ENCODE results near the gene PLCD3. TPM values are rescaled to one million over a fixed set of nuclear protein-coding genes. Genes with fewer than 3 reads are reported as not detected.

Gene PLCD3
- total RNA-seq, 1 donor from 2014 or later, result 34.1 TPM

DNA sequence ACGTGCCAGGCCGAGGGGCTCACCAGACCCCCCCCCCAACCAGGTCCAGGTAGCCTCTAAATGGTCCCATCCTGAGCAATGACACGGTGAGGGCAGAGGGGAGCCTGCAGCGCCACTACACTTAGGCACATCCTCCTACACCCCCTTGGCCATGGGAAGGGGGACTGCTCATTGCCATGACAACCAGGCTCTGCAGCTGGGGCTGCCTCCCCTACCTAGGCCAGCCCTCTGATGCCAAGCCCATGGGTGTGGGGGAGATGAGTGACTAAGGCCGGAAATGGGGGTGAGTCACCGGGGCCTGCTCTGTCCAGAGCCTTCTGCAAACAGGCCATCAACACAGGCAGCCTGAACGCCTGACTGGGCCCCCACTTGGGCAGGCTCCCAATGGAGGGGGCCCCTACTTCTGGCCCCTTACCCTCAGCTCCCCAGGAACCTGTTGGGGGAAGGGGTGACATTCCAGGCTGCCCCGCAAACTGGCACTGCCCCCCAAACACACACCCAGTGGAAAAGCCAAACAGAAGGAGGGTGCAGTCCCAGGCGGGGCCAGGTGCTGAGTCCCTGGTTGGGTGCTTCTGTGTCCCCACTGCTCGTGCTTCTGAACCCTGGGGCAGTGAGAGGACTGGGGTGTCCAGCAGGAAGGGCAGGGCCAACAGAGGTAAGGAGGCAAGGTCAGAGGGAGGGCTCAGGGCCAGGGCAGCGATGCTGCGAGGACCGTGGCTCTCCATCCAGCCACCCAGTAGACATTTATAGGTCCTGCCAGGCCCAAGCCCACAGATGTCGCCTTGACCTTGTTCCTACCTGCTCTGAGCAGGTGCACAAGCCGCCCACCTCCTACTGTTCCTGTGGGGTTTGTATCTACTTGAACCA lies 8.2 kb downstream of the PLCD3 start:
- Histone ChIP-seq H3K36me3 (peaks cover 0 to 1% of the 10 kb centered on the region in 2 donors), H3K27me3 (no peaks in the 10 kb centered on the region), H3K4me1 (peaks cover 54% of the 10 kb centered on the region), H3K27ac (peak overlapping the region; percentile 88), H3K9me3 (no peaks in the 10 kb centered on the region), H3K4me3 (no peak overlapping the region)
- intact Hi-C loops (cut with DNase I), result no loop called here
- DNase-seq (ENCODE audit: extremely low spot score in 2 of 2), result no peak
- TF ChIP-seq POLR2AphosphoS5 (IDR thresholded peaks at IDR 0.05; ENCODE audit: insufficient read depth in 1 of 2, low read depth in 1 of 2), result peak in 1 of 2 donors; percentile 68
- TF ChIP-seq, protein P1, sequence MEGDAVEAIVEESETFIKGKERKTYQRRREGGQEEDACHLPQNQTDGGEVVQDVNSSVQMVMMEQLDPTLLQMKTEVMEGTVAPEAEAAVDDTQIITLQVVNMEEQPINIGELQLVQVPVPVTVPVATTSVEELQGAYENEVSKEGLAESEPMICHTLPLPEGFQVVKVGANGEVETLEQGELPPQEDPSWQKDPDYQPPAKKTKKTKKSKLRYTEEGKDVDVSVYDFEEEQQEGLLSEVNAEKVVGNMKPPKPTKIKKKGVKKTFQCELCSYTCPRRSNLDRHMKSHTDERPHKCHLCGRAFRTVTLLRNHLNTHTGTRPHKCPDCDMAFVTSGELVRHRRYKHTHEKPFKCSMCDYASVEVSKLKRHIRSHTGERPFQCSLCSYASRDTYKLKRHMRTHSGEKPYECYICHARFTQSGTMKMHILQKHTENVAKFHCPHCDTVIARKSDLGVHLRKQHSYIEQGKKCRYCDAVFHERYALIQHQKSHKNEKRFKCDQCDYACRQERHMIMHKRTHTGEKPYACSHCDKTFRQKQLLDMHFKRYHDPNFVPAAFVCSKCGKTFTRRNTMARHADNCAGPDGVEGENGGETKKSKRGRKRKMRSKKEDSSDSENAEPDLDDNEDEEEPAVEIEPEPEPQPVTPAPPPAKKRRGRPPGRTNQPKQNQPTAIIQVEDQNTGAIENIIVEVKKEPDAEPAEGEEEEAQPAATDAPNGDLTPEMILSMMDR (IDR thresholded peaks at IDR 0.05), result no peak

GRCh38 chr17:45123076-45123770 lies 9.1 kb downstream of the PLCD3 start:
- Histone ChIP-seq H3K9me3 (no peaks in the 10 kb centered on the region), H3K4me1 (peaks cover 44% of the 10 kb centered on the region), H3K27ac (peak overlapping the region; percentile 88), H3K4me3 (no peak overlapping the region), H3K36me3 (peaks cover 0 to 9% of the 10 kb centered on the region in 2 donors), H3K27me3 (no peaks in the 10 kb centered on the region)
- intact Hi-C loops (cut with DNase I), result no loop called here
- TF ChIP-seq, protein P1 (IDR thresholded peaks at IDR 0.05), result no peak
- TF ChIP-seq POLR2AphosphoS5 (IDR thresholded peaks at IDR 0.05; ENCODE audit: insufficient read depth in 1 of 2, low read depth in 1 of 2) (no peak), POLR2A (IDR thresholded peaks at IDR 0.05) (no peak)
- DNase-seq (ENCODE audit: extremely low spot score in 2 of 2), result no peak

DNA sequence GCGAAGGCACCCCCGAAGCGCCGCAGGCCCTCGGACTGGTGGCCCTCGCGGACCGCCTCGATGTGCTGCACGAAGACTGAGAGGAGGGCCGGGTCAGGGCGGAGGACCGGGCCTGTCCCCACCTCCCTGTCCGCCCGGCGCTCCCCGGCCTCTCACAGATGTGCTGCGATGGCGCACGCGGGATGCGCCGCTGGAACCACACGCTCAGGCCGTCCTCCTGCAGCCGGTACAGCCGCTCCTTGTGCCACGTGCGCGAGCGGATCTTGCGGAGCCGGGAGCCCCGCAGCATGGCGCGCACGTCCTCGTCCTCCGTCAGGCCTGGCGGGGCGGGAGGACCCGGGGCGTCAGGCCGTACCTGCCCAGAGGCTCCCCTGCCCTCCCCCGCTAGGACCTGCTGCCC lies 11.3 kb downstream of the PLCD3 start:
- no peak overlapping the region for H3K4me3 ChIP-seq
- H3K27me3 ChIP-seq, result no peaks in the 10 kb centered on the region
- intact Hi-C loops (cut with DNase I), result no loop called here
- no peak for DNase-seq (ENCODE audit: extremely low spot score in 2 of 2)
- TF ChIP-seq POLR2A (IDR thresholded peaks at IDR 0.05) (no peak), POLR2AphosphoS5 (IDR thresholded peaks at IDR 0.05; ENCODE audit: insufficient read depth in 1 of 2, low read depth in 1 of 2) (no peak)
- TF ChIP-seq, protein P1 (IDR thresholded peaks at IDR 0.05), result no peak
- H3K9me3 ChIP-seq, result no peaks in the 10 kb centered on the region
- H3K4me1 ChIP-seq, result peaks cover 28% of the 10 kb centered on the region
- no peak overlapping the region for H3K27ac ChIP-seq
- peaks cover 0 to 15% of the 10 kb centered on the region in 2 donors for H3K36me3 ChIP-seq

- no peaks in the 10 kb centered on the region for H3K27me3 ChIP-seq
- TF ChIP-seq POLR2A (IDR thresholded peaks at IDR 0.05) (no peak), POLR2AphosphoS5 (IDR thresholded peaks at IDR 0.05; ENCODE audit: insufficient read depth in 1 of 2, low read depth in 1 of 2) (no peak)
- TF ChIP-seq, protein P1 (IDR thresholded peaks at IDR 0.05), result no peak
- no peak overlapping the region for H3K27ac ChIP-seq
- H3K4me1 ChIP-seq, result peaks cover 28% of the 10 kb centered on the region
- H3K36me3 ChIP-seq, result peaks cover 0 to 15% of the 10 kb centered on the region in 2 donors
- intact Hi-C loops (cut with DNase I), result no loop called here
- no peaks in the 10 kb centered on the region for H3K9me3 ChIP-seq
- no peak overlapping the region for H3K4me3 ChIP-seq
- DNase-seq (ENCODE audit: extremely low spot score in 2 of 2), result no peak
Measured at GRCh38 chr17:45120558-45120957, 11.8 kb downstream of the PLCD3 start.
